Chondrocyte (in vitro differentiated cells): Measurements from ENCODE around the gene CCL5. TPM values are rescaled to one million over a fixed set of nuclear protein-coding genes. Genes with fewer than 3 reads are reported as not detected.

Source experiments
- DNase-seq: peaks from one replicate; pipeline ENCODE4 v3.0.0; 2021; ENCODE audit warnings: mixed read lengths, low spot score
- H3K27ac Mint-ChIP-seq: one replicate; pipeline ENCODE4 v1.8.0; 2021; ENCODE audit warnings: mild to moderate bottlenecking, moderate library complexity, mixed read lengths; ENCODE audit not compliant: unreplicated experiment
- H3K27me3 Mint-ChIP-seq: 2 replicates; pipeline ENCODE4 v1.8.0; 2021; ENCODE audit warnings: low read depth, mixed read lengths
- H3K36me3 Mint-ChIP-seq: 2 replicates; pipeline ENCODE4 v1.8.0; 2021; ENCODE audit warnings: low read depth, mixed read lengths
- H3K4me1 Mint-ChIP-seq: 2 replicates; pipeline ENCODE4 v1.8.0; 2021; ENCODE audit warnings: low read depth, mild to moderate bottlenecking, mixed read lengths
- H3K4me3 Mint-ChIP-seq: one replicate; pipeline ENCODE4 v1.8.0; 2021; ENCODE audit warnings: mild to moderate bottlenecking, moderate library complexity, mixed read lengths; ENCODE audit not compliant: unreplicated experiment
- H3K9me3 Mint-ChIP-seq: 2 replicates; pipeline ENCODE4 v1.8.0; 2021; ENCODE audit warnings: low read depth, mixed read lengths
- CTCF ChIP-seq: fragments of 200-600 bp; sonication (generic); IDR thresholded peaks from 2 replicates; pipeline ENCODE4 v1.5.0; 2021; ENCODE audit warnings: antibody characterized with exemption, mild to moderate bottlenecking, moderate library complexity
- total RNA-seq: library from RNA; stranded (reverse); gene quantifications from 3 replicates; pipeline ENCODE4 v1.2.1, GENCODE V29; 2021

CCL5 gene
- total RNA-seq, 1 donor from 2014 or later, result not detected

- Mint-ChIP-seq H3K27ac (no peak overlapping the region), H3K4me1 (peaks cover 13% of the 10 kb centered on the region), H3K27me3 (no peaks in the 10 kb centered on the region), H3K36me3 (no peaks in the 10 kb centered on the region), H3K4me3 (no peak overlapping the region), H3K9me3 (no peaks in the 10 kb centered on the region)
- no peak for DNase-seq
- no peak for TF ChIP-seq CTCF
Measured at GRCh38 chr17:35876534-35876933, 3.6 kb downstream of the CCL5 start.

GRCh38 chr17:35875800-35876139, 4.4 kb downstream of the CCL5 start:
- no peaks in the 10 kb centered on the region for H3K36me3 Mint-ChIP-seq
- no peak overlapping the region for H3K4me3 Mint-ChIP-seq
- H3K27me3 Mint-ChIP-seq, result no peaks in the 10 kb centered on the region
- H3K4me1 Mint-ChIP-seq, result peaks cover 13% of the 10 kb centered on the region
- no peak for TF ChIP-seq CTCF
- H3K9me3 Mint-ChIP-seq, result no peaks in the 10 kb centered on the region
- no peak overlapping the region for H3K27ac Mint-ChIP-seq
- DNase-seq, result no peak

- H3K4me1 Mint-ChIP-seq, result peaks cover 13% of the 10 kb centered on the region
- no peak overlapping the region for H3K4me3 Mint-ChIP-seq
- H3K9me3 Mint-ChIP-seq, result no peaks in the 10 kb centered on the region
- DNase-seq, result no peak
- no peaks in the 10 kb centered on the region for H3K36me3 Mint-ChIP-seq
- TF ChIP-seq CTCF, result no peak
- no peak overlapping the region for H3K27ac Mint-ChIP-seq
- no peaks in the 10 kb centered on the region for H3K27me3 Mint-ChIP-seq
Measured at GRCh38 chr17:35875072-35875799, 4.9 kb downstream of the CCL5 start.

GRCh38 chr17:35872196-35872980, 7.8 kb downstream of the CCL5 start:
- no peak overlapping the region for H3K4me3 Mint-ChIP-seq
- H3K27ac Mint-ChIP-seq, result no peak overlapping the region
- DNase-seq, result no peak
- no peak for TF ChIP-seq CTCF
- H3K27me3 Mint-ChIP-seq, result no peaks in the 10 kb centered on the region
- H3K36me3 Mint-ChIP-seq, result no peaks in the 10 kb centered on the region
- no peaks in the 10 kb centered on the region for H3K9me3 Mint-ChIP-seq
- peaks cover 11% of the 10 kb centered on the region for H3K4me1 Mint-ChIP-seq

GRCh38 chr17:35870906-35871819, 9.0 kb downstream of the CCL5 start:
- DNase-seq, result no peak
- H3K4me1 Mint-ChIP-seq, result peaks cover 15% of the 10 kb centered on the region
- H3K4me3 Mint-ChIP-seq, result no peak overlapping the region
- TF ChIP-seq CTCF, result no peak
- no peak overlapping the region for H3K27ac Mint-ChIP-seq
- no peaks in the 10 kb centered on the region for H3K9me3 Mint-ChIP-seq
- H3K27me3 Mint-ChIP-seq, result no peaks in the 10 kb centered on the region
- H3K36me3 Mint-ChIP-seq, result no peaks in the 10 kb centered on the region
